Activated CD4-positive, CD25-positive, alpha-beta regulatory T cell treated with anti-CD3 and anti-CD28 coated beads, Interleukin-2, amount 50 U/mL, for 24 hours (primary cell): ENCODE results near the gene PDE1C.
"Not testable (repeated sequence)": the region's sequence is repeated elsewhere in the genome, so short reads cannot be mapped to it uniquely, and the experiment has no call there.

Experiments
- ATAC-seq, 2 donors: fragments of 150-1000 bp; cut with Tn5 transposase; one replicate each; pipeline ENCODE4 v1.10.0; 2021; ENCODE audit warnings: mild to moderate bottlenecking in 1 of 2, moderate library complexity in 1 of 2

The PDE1C gene

DNA sequence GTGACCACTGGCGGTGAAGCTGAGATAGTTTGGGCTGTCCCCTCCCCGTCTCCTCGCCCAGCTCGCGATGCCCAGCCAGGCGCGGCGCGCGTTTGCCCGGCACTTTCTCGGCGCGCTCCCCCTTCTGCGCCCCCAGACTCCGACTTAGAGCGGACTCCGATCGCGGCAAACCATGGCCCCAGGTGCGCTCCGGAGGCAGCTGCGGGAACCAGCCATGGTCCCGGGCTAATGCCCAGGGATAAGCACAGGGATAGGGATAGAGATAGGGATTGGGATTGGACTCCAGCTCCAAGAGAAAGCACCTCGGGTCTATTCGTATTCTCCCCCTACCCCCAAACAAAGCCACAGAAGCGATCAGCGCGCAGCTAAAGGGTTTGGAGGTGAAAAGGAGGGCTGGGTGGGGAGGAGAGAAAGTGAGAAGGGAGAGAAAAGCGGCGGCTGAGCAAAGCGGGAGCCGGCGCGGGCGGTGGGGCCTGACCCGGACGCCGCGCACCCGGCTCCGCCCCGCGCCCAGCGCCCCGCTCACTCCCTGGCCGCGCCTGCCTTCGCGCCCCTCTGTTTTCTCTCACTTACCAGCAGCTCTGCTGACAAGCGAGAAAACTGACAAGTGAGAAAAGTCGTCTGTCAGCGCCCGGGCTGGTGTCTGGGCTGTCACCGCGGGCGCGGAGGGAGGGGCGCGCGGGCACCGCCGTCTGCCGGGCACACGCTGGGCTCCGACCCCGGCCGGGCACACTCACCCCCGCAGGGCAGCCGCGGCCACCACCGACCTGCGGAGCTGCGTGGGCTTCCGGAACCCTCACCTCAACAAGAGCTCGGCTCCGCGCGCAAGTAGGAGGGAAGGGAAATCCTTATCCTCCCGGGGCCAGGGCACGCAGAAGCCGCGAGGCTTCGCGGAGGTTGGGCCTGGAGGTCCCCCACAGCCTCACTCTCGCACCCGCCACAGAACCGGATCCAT, at the start of gene PDE1C:
PDE1C (minus strand) TSS at position 2 of the 955 bp plus-strand sequence.
- no peak for ATAC-seq

- no peak for ATAC-seq
Measured at GRCh38 chr7:32119790-32120196, 49.6 kb upstream of the PDE1C start.

DNA sequence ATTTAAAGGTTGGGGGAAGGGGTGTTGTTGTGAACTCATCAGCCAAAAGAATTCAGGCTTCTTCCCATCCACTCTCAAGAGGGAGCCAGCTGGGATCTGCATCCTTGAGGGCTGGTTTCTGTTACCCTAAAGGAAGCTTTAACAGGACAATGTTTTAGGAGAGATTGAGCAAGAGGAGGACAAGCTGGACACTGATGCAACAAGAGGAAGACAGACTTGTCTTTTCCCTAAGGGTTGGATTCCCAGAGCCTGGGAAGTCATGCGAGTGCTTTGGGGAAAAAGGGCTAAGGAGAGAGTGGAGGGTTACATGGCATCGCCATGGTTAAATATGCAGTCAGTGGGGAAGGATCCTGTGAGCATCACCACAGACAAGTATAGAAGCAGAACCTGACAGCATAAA, 47.6 kb upstream of the PDE1C start:
- ATAC-seq, result no peak

- no peak for ATAC-seq
Measured at GRCh38 chr7:32116436-32116835, 46.2 kb upstream of the PDE1C start.

- no peak for ATAC-seq
Measured at GRCh38 chr7:32115831-32116230, 45.6 kb upstream of the PDE1C start.

DNA sequence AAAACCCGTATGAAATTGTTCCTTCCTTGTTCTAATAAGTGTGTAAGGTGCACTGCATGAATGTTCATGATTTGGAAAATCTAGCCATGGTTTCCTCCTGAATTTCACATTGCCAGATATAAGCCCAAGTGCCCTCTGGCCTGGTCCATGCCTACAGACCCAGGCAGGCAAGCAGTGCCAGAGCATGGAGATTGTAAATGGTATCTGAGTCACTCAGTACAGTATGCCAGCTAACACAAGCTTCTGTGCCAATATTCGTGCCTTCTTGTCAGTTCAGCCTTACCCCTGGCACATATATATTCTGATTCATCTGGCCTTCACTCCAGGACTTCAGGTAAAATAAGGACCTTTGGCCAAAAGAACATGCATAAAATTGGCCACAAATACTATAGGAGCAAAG, 38.4 kb upstream of the PDE1C start:
- ATAC-seq, result no peak

DNA sequence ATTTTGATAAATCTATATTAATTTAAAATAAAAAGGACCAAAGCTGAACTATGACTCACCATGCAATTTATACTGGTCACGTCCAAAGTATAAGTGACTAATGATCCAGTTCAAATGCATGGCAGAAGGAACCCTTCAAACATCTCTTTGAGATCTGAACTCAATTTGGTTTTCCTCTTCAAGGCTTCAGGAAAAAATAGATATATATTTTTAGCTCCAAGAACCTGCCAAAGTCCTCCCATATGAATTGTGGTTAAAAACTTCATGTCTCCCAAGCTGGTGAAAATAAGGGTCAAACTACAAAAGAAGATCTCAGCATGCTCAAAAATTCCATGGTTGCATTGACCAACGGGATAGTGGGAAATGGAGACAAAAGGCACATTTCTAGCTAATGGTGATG, 34.6 kb upstream of the PDE1C start:
- no peak for ATAC-seq

- ATAC-seq, result no peak
Measured at GRCh38 chr7:32103361-32103760, 33.2 kb upstream of the PDE1C start.

GRCh38 chr7:32102432-32102873, 32.2 kb upstream of the PDE1C start:
- ATAC-seq, result no peak

GRCh38 chr7:32100407-32100907, 30.2 kb upstream of the PDE1C start:
- no peak for ATAC-seq

GRCh38 chr7:32094516-32094915, 24.3 kb upstream of the PDE1C start:
- no peak for ATAC-seq

GRCh38 chr7:32093415-32094408, 23.5 kb upstream of the PDE1C start:
- ATAC-seq, result no peak

GRCh38 chr7:32092346-32092745, 22.1 kb upstream of the PDE1C start:
- ATAC-seq, result no peak

- ATAC-seq, result no peak
Measured at GRCh38 chr7:32091608-32092210, 21.5 kb upstream of the PDE1C start.

- ATAC-seq, result no peak
Measured at GRCh38 chr7:32089678-32090077, 19.5 kb upstream of the PDE1C start.

DNA sequence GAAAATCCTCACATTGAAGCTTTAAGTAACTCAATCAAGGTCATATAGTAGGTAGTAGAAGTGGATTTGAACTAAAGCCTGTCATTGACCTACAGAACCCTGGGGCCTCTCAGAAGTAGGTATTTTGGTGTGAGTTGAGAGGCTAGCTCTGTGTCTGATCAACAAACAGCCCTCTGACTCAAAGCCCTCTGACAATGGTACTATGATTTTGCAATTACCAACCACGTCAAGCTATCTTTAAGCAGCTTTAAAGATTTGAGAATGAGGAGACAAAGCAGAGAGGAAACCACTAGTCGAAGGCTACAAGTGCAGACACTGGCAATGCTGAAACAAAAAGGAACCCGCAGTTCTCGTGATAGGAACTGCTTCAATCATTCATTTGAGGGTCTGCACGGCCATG, 19.0 kb upstream of the PDE1C start:
- ATAC-seq, result no peak

- ATAC-seq, result no peak
Measured at GRCh38 chr7:32088451-32088881, 18.3 kb upstream of the PDE1C start.

- no peak for ATAC-seq
Measured at GRCh38 chr7:32079510-32079909, 9.3 kb upstream of the PDE1C start.

DNA sequence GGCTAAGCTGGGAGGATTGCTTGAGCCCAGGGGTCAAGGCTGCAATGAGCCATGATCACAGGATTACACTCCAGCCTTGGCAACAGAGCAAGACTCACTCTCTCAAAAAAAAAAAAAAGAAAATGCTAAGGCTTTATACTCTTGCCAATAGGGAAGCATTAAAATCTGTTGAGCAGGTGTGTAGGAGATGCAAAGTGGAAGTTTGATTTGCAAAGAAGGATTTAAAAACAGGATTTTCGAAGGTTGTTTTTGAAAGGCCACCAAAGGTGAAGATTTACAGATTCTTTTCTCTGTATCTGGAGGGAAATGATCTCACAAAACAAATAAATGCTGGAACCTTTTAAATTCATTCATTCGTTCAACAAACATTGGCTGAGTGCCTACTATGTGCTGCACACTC, 8.6 kb upstream of the PDE1C start:
- ATAC-seq, result no peak

- no peak for ATAC-seq
Measured at GRCh38 chr7:32077806-32078205, 7.6 kb upstream of the PDE1C start.

- not testable (repeated sequence) for ATAC-seq
Measured at GRCh38 chr7:32076802-32077201, 6.6 kb upstream of the PDE1C start.

DNA sequence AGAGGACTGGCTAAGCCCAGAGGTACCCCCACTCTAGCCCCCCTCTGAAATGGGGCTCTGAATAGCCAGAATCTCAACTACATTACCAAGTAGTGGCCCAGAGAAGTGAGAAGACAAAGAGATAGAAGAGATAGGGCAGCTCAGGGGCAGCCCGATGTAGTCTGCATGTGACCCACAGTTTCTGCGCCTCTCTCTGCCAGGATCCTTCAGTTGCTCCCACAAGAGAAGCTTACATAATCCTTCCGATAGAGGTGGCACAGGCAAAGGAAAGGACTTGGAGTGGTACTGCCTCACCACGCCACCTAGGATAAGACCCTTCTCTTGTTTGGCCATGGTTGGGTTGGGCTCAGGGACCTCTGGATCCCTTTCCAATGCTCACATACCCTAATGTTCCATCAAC, 5.4 kb upstream of the PDE1C start:
- ATAC-seq, result no peak
